H1 (cell line): Measurements from ENCODE around the gene OSBPL6. TPM values are rescaled to one million over a fixed set of nuclear protein-coding genes. Genes with fewer than 3 reads are reported as not detected.

ENCODE experiments used
- CHD7 ChIP-seq: fragments of 300-600 bp; sonication (generic); IDR thresholded peaks from 2 replicates; pipeline ENCODE4 v1.7.1; 2012; ENCODE audit warnings: low read length, moderate library complexity, mild to moderate bottlenecking, inconsistent platforms; ENCODE audit not compliant: insufficient replicate concordance
- CTCF ChIP-seq, 3 experiments: IDR thresholded peaks; 1 replicate in 2 of 3; 2 replicates in 1 of 3; pipeline versions ENCODE4 v1.5.1 to v1.6.1; 2011; ENCODE audit warnings: low read length in 3 of 3, mild to moderate bottlenecking in 3 of 3, inconsistent platforms in 2 of 3, low read depth in 1 of 3, moderate library complexity in 1 of 3; ENCODE audit not compliant: insufficient read depth in 1 of 3; ENCODE audit errors: control extremely low read depth in 1 of 3
- JUN ChIP-seq: IDR thresholded peaks from 2 replicates; pipeline ENCODE4 v1.6.1; 2011; ENCODE audit warnings: low read depth, mild to moderate bottlenecking, improper control_type of control experiment, low read length
- JUND ChIP-seq: IDR thresholded peaks from 2 replicates; pipeline ENCODE4 v1.6.1; 2011; ENCODE audit warnings: mild to moderate bottlenecking, improper control_type of control experiment, low read length
- KDM1A ChIP-seq: fragments of 200-600, 300-600 bp; sonication (generic); IDR thresholded peaks from 2 replicates; pipeline ENCODE4 v1.7.1; 2016; ENCODE audit warnings: mild to moderate bottlenecking, low read length, borderline replicate concordance
- TAF1 ChIP-seq: IDR thresholded peaks from 2 replicates; pipeline ENCODE4 v1.6.1; 2011; ENCODE audit warnings: mild to moderate bottlenecking, low read depth, low read length
- TEAD4 ChIP-seq: IDR thresholded peaks from 2 replicates; pipeline ENCODE4 v1.6.1; 2012; ENCODE audit warnings: low read depth, low read length, inconsistent platforms, mixed read lengths
- polyA plus RNA-seq, 7 experiments: library from polyadenylated mRNA; depleted of rRNA in 3 of 7; stranded (reverse) in 5 of 7; unstranded in 2 of 7; fragments of >200 nt in 5 of 7; fragments of 200-250 nt in 2 of 7; gene quantifications; 1 replicate in 5 of 7; 2 replicates in 1 of 7; 4 replicates in 1 of 7; pipeline versions ENCODE4 v1.2.1 to v1.2.3, GENCODE V29; 2011 to 2013; ENCODE audit warnings: missing spikeins in 2 of 7, mixed read lengths in 2 of 7
- total RNA-seq: library from RNA; stranded (reverse); fragmentation: NEBNext Ultra II Directional; extraction: Animal tissue kit (Norgen Biotek cat#: 25700); gene quantifications from 2 replicates; pipeline ENCODE4 v1.2.1, GENCODE V29; 2021

The OSBPL6 gene
- total and polyA plus RNA-seq, 2 of the 8 experiments (the other 6 are each of a cell fraction or from before 2014, with no cell fraction given), result 1.7 to 5.6 TPM

DNA sequence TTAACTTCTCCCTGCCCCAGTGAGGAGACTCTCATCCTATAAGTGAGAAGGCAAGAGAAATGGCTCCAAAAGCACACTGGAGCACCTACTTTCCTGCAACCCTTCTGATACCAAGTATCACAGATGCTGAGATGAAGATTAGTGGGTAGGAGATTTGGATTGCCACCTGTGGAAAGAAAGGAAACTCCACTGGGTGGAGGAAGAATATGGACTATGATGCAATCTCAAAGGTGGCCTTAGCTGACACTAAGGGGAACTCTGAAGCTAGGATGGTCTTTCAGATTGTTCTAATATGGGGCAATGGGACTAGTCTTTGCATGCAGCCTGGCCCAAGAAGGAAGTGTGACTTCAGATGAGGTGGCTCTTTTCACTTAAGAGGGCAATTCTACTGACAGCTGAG is 235.0 kb downstream of the OSBPL6 start (continued):
- TF ChIP-seq KDM1A (no peak), CTCF (IDR thresholded peaks at IDR 0.05; ENCODE audit: control extremely low read depth in 1 of 3, insufficient read depth in 1 of 3, low read depth in 1 of 3, low read length in 3 of 3) (no peak), TAF1 (no peak), TEAD4 (no peak), JUND (no peak), CHD7 (no peak), JUN (no peak)
- TF ChIP-seq, all 59 proteins: peak for 0
